ENCODE data around the gene WRNIP1. TPM values are rescaled to one million over a fixed set of nuclear protein-coding genes. Genes with fewer than 3 reads are reported as not detected.

Gene WRNIP1
- total RNA-seq, 1 experiment from 2014 or later, result 38.1 TPM

DNA sequence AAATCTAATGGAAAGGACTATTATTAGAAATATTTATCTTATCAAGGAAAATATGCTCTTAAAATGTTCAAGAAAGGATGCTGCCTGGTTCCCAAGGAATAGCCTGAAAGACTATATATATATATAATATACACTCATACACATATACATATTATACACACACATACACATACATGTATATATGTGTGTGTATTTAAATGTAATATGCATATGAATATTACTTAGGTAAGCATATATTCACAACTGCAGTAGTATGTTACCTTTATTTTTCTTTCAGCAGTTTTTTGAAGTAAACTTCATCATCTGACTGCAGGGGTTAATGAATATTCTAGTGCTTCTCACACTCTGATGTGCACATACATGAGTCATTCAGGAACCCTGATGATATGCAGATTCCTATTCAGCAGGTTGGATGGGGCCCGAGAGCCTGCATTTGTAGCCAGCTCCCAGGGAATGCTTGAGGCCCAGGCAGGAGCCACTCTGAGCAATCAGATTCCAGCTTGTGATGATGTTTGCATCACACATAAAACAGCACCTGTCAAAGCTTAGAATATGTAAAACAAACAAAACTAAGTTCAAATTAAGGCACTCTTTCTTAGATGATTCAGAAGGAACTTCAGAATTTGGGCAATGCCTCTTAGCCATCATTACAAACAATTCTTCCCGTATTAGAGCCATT, 30.6 kb upstream of the WRNIP1 start:
- H3K9ac ChIP-seq (ENCODE audit: extremely low read depth, insufficient read length, low read length), result no peak overlapping the region
- H2BK120ac ChIP-seq (ENCODE audit: low read depth, low read length, poor library complexity, severe bottlenecking), result no peak overlapping the region
- no peaks in the 10 kb centered on the region for H3K23me2 ChIP-seq (ENCODE audit: insufficient read length, low read depth, low read length, poor library complexity, severe bottlenecking)
- no peak overlapping the region for H3K27ac ChIP-seq (ENCODE audit: insufficient read length, low read depth, low read length)
- H4K5ac ChIP-seq (ENCODE audit: insufficient read length, low read depth, low read length), result no peak overlapping the region
- H3K27me3 Mint-ChIP-seq (ENCODE audit: low read depth), result no peaks in the 10 kb centered on the region
- no peaks in the 10 kb centered on the region for H4K20me1 ChIP-seq (ENCODE audit: control insufficient read depth, insufficient read depth, insufficient read length)
- no peak overlapping the region for H2BK20ac ChIP-seq (ENCODE audit: low read depth, low read length, poor library complexity, severe bottlenecking)
- WGBS (ENCODE audit: extremely low coverage, insufficient read length, low lambda C conversion rate), result no CpG with 5 or more reads among the region's 2 CpGs
- H3K79me1 ChIP-seq (ENCODE audit: insufficient read depth, low read depth, low read length, poor library complexity, severe bottlenecking), result no peaks in the 10 kb centered on the region
- DNase-seq, result peak; percentile 65
- peaks cover 60% of the 10 kb centered on the region in 2 experiments for H3K4me1 Mint-ChIP-seq
- no peak overlapping the region for H2AFZ ChIP-seq (ENCODE audit: low read length)
- H3T11ph ChIP-seq (ENCODE audit: low read length), result no peak overlapping the region
- H2AK5ac ChIP-seq (ENCODE audit: insufficient read length, low read length), result no peak overlapping the region
- H2BK5ac ChIP-seq (ENCODE audit: insufficient read length, low read length), result no peak overlapping the region
- no peak overlapping the region for H2BK12ac ChIP-seq (ENCODE audit: insufficient read length, low read depth, low read length)
- no peak overlapping the region for H3K4ac ChIP-seq (ENCODE audit: low read depth, low read length)
- no peaks in the 10 kb centered on the region for H3K79me2 ChIP-seq (ENCODE audit: insufficient read depth, low read length)
- H3K9me3 Mint-ChIP-seq, result no peaks in the 10 kb centered on the region
- H3K36me3 Mint-ChIP-seq (ENCODE audit: insufficient read depth in 1 of 3, low read depth in 3 of 3), result no peaks in the 10 kb centered on the region
- TF ChIP-seq, protein P1, sequence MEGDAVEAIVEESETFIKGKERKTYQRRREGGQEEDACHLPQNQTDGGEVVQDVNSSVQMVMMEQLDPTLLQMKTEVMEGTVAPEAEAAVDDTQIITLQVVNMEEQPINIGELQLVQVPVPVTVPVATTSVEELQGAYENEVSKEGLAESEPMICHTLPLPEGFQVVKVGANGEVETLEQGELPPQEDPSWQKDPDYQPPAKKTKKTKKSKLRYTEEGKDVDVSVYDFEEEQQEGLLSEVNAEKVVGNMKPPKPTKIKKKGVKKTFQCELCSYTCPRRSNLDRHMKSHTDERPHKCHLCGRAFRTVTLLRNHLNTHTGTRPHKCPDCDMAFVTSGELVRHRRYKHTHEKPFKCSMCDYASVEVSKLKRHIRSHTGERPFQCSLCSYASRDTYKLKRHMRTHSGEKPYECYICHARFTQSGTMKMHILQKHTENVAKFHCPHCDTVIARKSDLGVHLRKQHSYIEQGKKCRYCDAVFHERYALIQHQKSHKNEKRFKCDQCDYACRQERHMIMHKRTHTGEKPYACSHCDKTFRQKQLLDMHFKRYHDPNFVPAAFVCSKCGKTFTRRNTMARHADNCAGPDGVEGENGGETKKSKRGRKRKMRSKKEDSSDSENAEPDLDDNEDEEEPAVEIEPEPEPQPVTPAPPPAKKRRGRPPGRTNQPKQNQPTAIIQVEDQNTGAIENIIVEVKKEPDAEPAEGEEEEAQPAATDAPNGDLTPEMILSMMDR (conservative IDR thresholded peaks at IDR 0.05), result no peak
- no peaks in the 10 kb centered on the region for H3K9me3 ChIP-seq (ENCODE audit: control insufficient read depth, low read depth, low read length)
- H3K14ac ChIP-seq (ENCODE audit: insufficient read depth, low read length), result no peak overlapping the region
- H4K8ac ChIP-seq (replicated peaks; ENCODE audit: insufficient read length, low read depth, low read length), result no peak overlapping the region
- H3K23ac ChIP-seq (ENCODE audit: insufficient read length, low read depth, low read length), result no peak overlapping the region
- no peak overlapping the region for H3K18ac ChIP-seq (ENCODE audit: insufficient read length, low read depth, low read length)
- no peak overlapping the region for H4K91ac ChIP-seq (ENCODE audit: insufficient read length, low read depth, low read length)
- H2BK15ac ChIP-seq (ENCODE audit: low read depth, low read length), result no peak overlapping the region
- peak overlapping the region in 2 of 3 experiments; percentile 19 to 76; a peak in 2 of 7 replicates for H3K27ac Mint-ChIP-seq
- peaks cover 17% of the 10 kb centered on the region; the same call in 1 of the 2 replicates for H3K4me1 ChIP-seq (ENCODE audit: insufficient read depth, low read length)
- no peak overlapping the region for H3K56ac ChIP-seq (ENCODE audit: insufficient read length, low read depth, low read length)
- no peak overlapping the region; a peak in 2 of 5 replicates for H3K4me3 Mint-ChIP-seq
- H3K27me3 ChIP-seq (ENCODE audit: insufficient read depth, low read length), result no peaks in the 10 kb centered on the region
- no peak overlapping the region for H3K4me2 ChIP-seq (ENCODE audit: insufficient read depth, insufficient read length, low read length)
